IPS-18a (cell line): ENCODE results near the gene CTRL.
"Not testable (repeated sequence)": the region's sequence is repeated elsewhere in the genome, so short reads cannot be mapped to it uniquely, and the experiment has no call there.

Experiments
- H3K27ac ChIP-seq: one replicate; pipeline ENCODE4 v1.5.1; 2013; ENCODE audit warnings: low read length
- H3K27me3 ChIP-seq: one replicate; pipeline ENCODE4 v1.6.1; 2013; ENCODE audit warnings: mild to moderate bottlenecking, low read length; ENCODE audit not compliant: control insufficient read depth, insufficient read depth
- H3K36me3 ChIP-seq: one replicate; pipeline ENCODE4 v1.6.1; 2013; ENCODE audit warnings: low read depth, low read length; ENCODE audit not compliant: control insufficient read depth
- H3K4me1 ChIP-seq: one replicate; pipeline ENCODE4 v1.6.1; 2013; ENCODE audit warnings: low read depth, low read length; ENCODE audit not compliant: control insufficient read depth
- H3K4me3 ChIP-seq: one replicate; pipeline ENCODE4 v1.5.1; 2013; ENCODE audit warnings: low read length
- H3K9ac ChIP-seq: one replicate; pipeline ENCODE4 v1.6.1; 2013; ENCODE audit warnings: mild to moderate bottlenecking, low read length, moderate library complexity
- H3K9me3 ChIP-seq: one replicate; pipeline ENCODE4 v1.6.1; 2013; ENCODE audit warnings: low read depth, low read length; ENCODE audit not compliant: control insufficient read depth

CTRL gene

DNA sequence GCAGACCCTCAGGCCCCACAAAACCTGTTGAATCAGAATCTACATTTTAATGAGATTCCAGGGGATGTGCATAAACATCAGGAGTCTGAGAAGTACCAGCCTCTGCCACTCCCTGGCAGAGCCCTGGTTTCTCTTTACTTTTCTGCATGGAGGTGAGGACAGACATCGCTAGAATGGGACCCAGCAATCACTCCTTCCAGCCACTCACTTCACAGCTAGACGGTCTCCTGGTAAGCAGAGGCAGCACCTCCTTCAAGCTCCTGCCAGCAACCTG lies 16.2 kb downstream of the CTRL start:
- H3K36me3 ChIP-seq, H3K4me3 ChIP-seq, H3K9me3 ChIP-seq, H3K4me1 ChIP-seq, H3K27me3 ChIP-seq, H3K27ac ChIP-seq, H3K9ac ChIP-seq: not testable (repeated sequence)

DNA sequence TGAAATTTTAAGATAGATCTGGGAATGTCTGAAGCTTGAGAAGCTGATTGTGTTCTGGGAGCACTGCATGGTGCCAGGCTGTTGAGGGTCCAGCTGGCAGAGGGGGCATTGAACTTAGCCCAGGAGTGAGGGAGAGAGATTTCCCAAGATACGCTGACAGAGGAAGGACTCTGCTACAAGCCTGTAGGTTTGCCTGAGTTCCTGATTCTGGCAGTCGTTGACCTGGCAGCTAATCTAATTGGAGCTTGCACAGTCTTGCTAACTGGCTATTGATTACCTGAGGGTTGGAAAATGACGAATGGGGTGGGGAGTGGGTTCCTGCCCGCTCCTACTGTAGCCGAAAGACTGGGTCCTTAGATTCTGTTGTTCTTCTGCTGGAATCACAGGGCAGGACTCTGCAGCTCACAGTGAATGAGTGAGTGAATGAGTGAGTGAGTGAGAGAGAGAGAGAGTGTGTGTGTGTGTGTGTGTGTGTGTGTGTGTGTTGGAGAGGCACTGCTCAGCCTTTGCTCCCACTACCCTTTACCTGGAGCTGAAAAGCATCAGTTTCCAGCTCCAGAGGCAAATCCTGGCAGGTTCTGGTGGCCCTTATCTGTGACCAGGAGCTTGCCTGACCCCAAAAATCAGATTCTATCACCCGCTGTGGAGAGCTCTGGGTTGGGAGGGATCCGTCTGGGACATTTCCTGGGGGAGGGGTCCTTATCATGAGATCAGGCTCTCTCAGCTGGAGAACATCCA lies 16.7 kb downstream of the CTRL start:
- Histone ChIP-seq H3K27me3 (no peaks in the 10 kb centered on the region), H3K4me1 (peaks cover 5% of the 10 kb centered on the region), H3K9ac (no peak overlapping the region), H3K9me3 (no peaks in the 10 kb centered on the region), H3K36me3 (peaks cover 11% of the 10 kb centered on the region), H3K4me3 (no peak overlapping the region), H3K27ac (no peak overlapping the region)

DNA sequence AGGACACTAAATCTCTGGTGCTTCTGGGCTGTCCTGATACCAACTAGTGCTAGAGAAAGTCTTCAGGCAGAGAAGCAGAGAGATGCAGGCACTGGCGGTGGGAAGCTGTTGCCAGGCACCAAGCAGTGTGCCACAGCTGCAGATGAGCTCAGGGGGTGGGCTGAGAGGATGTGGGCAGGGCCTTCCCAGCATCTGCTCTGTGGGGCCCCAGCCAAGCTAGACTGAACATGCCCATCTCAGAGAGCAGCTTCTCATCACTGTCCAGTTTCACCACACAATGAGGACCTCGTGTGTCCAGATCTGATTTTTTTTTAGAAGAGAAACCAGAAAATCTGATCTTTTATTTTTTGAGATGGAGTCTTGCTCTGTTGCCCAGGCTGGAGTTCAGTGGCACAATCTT lies 21.5 kb downstream of the CTRL start:
- H3K4me1 ChIP-seq: peaks cover 5% of the 10 kb centered on the region
- no peaks in the 10 kb centered on the region for H3K9me3 ChIP-seq
- no peaks in the 10 kb centered on the region for H3K27me3 ChIP-seq
- H3K36me3 ChIP-seq: peaks cover 22% of the 10 kb centered on the region
- no peak overlapping the region for H3K4me3 ChIP-seq
- H3K9ac ChIP-seq: no peak overlapping the region
- H3K27ac ChIP-seq: no peak overlapping the region

DNA sequence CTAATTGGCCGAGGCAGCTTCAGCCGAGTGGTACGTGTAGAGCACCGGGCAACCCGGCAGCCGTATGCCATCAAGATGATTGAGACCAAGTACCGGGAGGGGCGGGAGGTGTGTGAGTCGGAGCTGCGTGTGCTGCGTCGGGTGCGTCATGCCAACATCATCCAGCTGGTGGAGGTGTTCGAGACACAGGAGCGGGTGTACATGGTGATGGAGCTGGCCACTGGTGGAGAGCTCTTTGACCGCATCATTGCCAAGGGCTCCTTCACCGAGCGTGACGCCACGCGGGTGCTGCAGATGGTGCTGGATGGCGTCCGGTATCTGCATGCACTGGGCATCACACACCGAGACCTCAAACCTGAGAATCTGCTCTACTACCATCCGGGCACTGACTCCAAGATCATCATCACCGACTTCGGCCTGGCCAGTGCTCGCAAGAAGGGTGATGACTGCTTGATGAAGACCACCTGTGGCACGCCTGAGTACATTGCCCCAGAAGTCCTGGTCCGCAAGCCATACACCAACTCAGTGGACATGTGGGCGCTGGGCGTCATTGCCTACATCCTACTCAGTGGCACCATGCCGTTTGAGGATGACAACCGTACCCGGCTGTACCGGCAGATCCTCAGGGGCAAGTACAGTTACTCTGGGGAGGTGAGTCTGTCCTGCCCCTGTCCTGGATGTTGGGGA lies 22.5 kb downstream of the CTRL start:
- Histone ChIP-seq H3K9ac (no peak overlapping the region), H3K9me3 (no peaks in the 10 kb centered on the region), H3K27ac (no peak overlapping the region)

DNA sequence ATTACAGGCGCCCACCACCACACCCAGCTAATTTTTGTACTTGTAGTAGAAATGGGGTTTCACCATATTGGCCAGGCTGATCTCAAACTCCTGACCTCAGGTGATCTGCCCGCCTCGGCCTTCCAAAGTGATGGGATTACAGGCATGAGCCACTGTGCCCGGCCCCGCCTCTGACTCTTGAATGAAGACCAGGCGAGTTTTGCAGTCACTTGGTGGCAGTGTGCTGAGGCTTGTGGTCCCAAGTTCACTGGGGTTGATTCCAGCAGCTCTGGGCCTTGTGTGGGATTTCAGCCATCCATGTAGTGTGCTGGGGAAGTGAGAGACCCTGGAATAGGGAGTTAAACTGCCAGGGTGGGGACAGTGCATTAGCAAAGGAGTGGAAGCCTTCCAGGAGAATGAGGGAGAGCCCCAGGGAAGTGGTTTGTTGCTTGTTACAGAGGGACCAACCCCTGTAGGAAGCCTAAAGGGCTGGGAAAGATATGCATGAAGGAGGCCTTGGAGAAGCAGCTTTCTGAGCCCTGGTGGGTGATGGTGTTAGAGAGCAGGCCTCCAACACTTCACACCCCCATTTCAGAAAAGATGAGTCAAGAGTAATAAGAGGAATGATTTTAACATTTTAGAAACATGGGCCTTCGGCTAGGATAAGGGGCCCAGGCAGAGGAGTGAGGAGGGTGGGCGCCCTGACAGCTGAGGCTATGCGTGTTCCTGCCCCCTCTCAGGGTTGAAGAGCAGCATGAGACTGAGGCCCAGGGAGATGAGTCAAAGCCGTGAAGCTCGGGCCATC lies 24.1 kb downstream of the CTRL start:
- Histone ChIP-seq H3K27ac (no peak overlapping the region), H3K9ac (no peak overlapping the region), H3K9me3 (no peaks in the 10 kb centered on the region), H3K36me3 (peaks cover 22% of the 10 kb centered on the region), H3K4me3 (no peak overlapping the region), H3K4me1 (no peaks in the 10 kb centered on the region), H3K27me3 (no peaks in the 10 kb centered on the region)

More for the DNA sequence above, 22.5 kb downstream of the CTRL start:
- H3K27me3 ChIP-seq: no peaks in the 10 kb centered on the region
- no peak overlapping the region for H3K4me3 ChIP-seq
- no peaks in the 10 kb centered on the region for H3K4me1 ChIP-seq
- H3K36me3 ChIP-seq: peaks cover 22% of the 10 kb centered on the region

DNA sequence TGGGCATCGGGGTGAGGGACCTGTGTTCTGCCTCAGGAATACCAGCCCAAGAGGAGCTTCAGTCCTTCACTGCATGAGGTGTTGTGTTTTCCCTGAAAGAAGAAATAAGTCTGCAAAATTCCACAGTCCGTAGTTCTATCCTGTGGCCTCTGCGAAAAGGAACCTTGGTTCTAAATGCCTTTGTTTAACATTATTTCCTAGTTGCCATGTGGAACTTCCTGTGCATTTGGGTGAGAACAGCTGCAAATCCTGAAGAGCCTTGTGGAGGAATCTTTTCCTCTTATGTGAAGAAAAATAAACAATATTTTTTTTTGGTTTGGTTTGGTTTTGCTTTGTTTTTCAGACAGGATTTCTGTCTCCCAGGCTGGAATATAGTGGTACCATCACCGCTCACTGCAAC lies 28.8 kb downstream of the CTRL start:
- Histone ChIP-seq H3K27ac (no peak overlapping the region), H3K9ac (no peak overlapping the region), H3K36me3 (no peaks in the 10 kb centered on the region), H3K4me3 (no peak overlapping the region), H3K27me3 (no peaks in the 10 kb centered on the region), H3K9me3 (no peaks in the 10 kb centered on the region), H3K4me1 (no peaks in the 10 kb centered on the region)

DNA sequence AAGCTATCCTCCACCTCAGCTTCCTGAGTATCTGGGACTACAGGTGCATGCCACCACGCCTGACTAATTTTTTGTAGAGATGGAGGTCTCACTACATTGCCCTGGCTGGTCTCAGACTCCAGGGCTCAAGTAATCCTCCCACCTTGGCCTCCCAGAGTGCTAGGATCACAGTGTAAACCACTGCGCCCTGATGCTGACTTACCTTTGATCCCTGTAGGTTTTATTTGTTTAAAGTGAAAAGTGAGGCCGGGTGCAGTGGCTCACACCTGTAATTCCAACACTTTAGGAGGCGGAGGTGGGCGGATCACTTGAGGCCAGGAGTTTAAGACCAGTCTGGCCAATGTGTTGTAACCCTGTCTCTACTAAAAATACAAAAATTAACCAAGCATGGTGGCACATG lies 29.9 kb downstream of the CTRL start:
- no peaks in the 10 kb centered on the region for H3K4me1 ChIP-seq
- H3K27ac ChIP-seq: no peak overlapping the region
- no peak overlapping the region for H3K4me3 ChIP-seq
- H3K9ac ChIP-seq: no peak overlapping the region
- no peaks in the 10 kb centered on the region for H3K27me3 ChIP-seq
- no peaks in the 10 kb centered on the region for H3K36me3 ChIP-seq
- no peaks in the 10 kb centered on the region for H3K9me3 ChIP-seq

DNA sequence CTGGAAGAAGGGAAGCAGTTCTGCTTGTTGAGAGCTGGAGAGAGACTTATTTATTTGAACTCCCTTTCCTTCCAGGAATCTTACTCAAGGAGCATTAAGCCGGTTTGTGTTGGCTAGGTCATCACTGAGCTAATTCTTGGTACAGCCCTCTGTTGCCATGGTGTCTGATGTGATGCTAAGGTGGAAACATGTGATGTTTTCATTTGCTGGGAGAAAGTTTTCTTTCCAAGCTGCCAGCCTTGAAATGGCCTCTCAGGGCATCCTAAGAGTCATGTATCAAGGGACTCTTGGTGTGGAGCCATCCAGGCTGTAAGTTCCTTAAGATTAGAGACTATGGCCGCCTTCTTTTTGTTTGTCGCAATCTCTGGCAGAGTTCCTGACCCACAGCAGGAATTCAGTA lies 34.4 kb downstream of the CTRL start:
- H3K9ac ChIP-seq: no peak overlapping the region
- H3K4me3 ChIP-seq: no peak overlapping the region
- H3K9me3 ChIP-seq: no peaks in the 10 kb centered on the region
- no peaks in the 10 kb centered on the region for H3K36me3 ChIP-seq
- no peak overlapping the region for H3K27ac ChIP-seq
- H3K4me1 ChIP-seq: peaks cover 9% of the 10 kb centered on the region
- no peaks in the 10 kb centered on the region for H3K27me3 ChIP-seq

DNA sequence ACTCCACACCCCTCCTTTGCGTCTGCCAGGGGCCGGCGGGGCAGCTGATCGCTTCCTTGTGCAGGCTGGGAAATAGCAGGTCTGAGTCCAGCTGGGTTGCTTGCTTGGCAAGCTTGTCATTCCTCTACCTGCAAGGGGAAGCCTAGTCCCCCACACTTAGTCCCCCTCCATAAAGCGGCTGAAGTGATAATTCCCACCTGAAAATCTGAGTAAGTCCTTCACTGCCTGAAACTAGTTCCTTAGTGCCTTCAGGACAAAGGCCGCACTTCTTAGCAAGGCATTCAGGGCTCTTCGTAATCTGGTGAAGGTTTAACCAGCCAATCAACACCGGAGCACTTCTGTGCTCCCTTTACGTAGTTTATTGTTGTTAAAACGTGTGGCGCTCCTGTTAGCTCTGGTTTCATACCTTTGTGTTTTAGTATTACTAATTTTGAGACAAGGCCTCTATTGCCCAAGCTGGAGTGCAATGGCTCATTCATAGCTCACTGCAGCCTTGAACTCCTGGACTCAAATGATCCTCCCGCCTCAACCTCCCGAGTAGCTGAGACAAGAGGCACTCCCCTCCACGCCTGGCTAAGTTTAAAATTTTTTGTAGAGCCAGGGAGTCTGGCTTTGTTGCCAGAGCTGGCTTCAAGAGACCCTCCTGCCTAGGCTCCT lies 37.8 kb downstream of the CTRL start:
- no peaks in the 10 kb centered on the region for H3K36me3 ChIP-seq
- no peaks in the 10 kb centered on the region for H3K9me3 ChIP-seq
- no peaks in the 10 kb centered on the region for H3K27me3 ChIP-seq
- H3K4me3 ChIP-seq: peak overlapping the region; percentile 95
- peak overlapping the region; percentile 94 for H3K9ac ChIP-seq
- H3K4me1 ChIP-seq: peaks cover 9% of the 10 kb centered on the region
- peak overlapping the region; percentile 79 for H3K27ac ChIP-seq

DNA sequence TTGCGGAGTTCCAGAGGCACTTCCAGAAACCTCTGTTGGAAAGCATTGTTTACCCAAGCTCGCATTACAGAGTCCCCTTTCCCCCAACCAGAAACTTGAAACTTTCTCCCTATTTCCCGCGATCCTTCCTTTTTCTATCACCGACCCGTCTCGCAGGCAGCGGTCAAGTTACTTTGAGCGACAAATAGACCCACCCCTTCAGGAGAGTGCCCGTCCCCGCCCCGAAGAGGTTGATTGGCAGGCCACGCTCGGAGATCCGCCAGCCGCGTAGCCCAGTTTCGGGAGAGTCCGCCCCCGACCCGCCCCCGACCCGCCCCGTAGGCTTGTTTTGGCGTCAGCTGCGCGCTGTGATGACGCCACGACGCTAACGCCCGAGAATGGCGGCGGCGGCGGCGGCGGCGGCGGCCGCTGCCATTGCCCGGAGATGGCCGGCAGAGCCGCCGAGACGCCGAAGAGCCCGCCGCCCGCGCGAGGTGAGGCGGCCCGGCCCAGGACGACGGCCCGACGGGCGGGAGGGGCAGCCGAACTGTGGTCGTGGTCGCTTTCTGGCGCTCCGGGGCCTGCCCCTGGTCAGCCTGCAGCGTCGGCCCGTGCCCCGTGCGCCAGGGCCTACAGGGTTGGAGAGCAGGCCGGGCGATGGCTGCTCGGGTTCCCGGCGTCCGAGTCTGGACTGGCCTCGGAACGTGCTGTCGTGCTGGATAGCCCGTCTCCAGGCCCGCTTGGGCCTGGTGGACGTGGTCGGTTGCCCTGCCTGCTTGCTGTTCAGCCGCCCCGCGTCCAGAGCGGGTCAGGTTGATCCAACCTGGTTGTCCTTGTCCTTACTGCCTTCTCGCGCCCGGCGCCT lies 38.5 kb downstream of the CTRL start, which contains the start of gene PSKH1:
PSKH1 (plus strand) TSS at position 356 of the 844 bp plus-strand sequence. CDS start 15,496 bp downstream, outside the sequence.
- H3K27ac ChIP-seq: peak within 1 kb of the TSS; percentile 79
- H3K4me3 ChIP-seq: peak within 1 kb of the TSS; percentile 95
- H3K4me1 ChIP-seq: peaks cover 9% of the 10 kb centered on the region
- peak within 1 kb of the TSS; percentile 94 for H3K9ac ChIP-seq
- H3K36me3 ChIP-seq: no peaks in the 10 kb centered on the region
- no peaks in the 10 kb centered on the region for H3K27me3 ChIP-seq
- no peaks in the 10 kb centered on the region for H3K9me3 ChIP-seq

DNA sequence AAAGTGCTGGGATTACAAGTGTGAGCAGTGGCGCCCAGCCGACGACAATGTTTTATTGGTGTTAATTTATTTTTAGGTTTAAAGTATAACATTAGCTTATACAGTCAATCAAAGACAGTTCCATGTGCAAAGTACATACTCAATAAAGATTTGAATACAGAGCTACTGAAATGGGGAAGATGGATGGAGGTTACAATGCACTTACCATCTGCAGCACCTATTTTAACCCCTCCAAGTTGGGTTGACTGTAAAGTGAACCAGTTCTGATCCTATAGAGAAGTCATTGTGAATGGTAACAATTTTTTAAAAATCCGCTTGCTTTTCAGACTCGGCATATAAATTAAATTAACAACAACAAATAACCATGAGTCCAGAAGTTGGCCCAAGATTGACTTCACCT lies 39.3 kb downstream of the CTRL start:
- peak overlapping the region; percentile 65 for H3K4me3 ChIP-seq
- H3K27me3 ChIP-seq: no peaks in the 10 kb centered on the region
- H3K9ac ChIP-seq: peak overlapping the region; percentile 65
- peak overlapping the region; percentile 11 for H3K27ac ChIP-seq
- H3K4me1 ChIP-seq: peaks cover 9% of the 10 kb centered on the region
- H3K36me3 ChIP-seq: no peaks in the 10 kb centered on the region
- H3K9me3 ChIP-seq: no peaks in the 10 kb centered on the region
